Small intestine (tissue), 7 donors: ENCODE measurements around the gene TMEM164. TPM values are rescaled to one million over a fixed set of nuclear protein-coding genes. Genes with fewer than 3 reads are reported as not detected.

Experiments used
- DNase-seq, 2 donors: peaks; one replicate each; pipeline versions ENCODE4 v3.0.0 to v3.0.0-alpha.2; 2013
- FAIRE-seq: peaks from 2 replicates; lab custom pipeline; 2012; peaks lifted over from hg19 to GRCh38; lab: Jason Lieb, UNC
- H3K27ac ChIP-seq, 3 donors: one replicate each; pipeline ENCODE4 v1.5.1; 2013; ENCODE audit warnings: low read length in 2 of 3, mild to moderate bottlenecking in 2 of 3, control low read depth in 1 of 3, inconsistent platforms in 1 of 3, low read depth in 1 of 3, moderate library complexity in 1 of 3
- H3K27me3 ChIP-seq, 3 donors: one replicate each; pipeline ENCODE4 v1.6.1; 2013; ENCODE audit warnings: low read length in 3 of 3, inconsistent platforms in 1 of 3; ENCODE audit not compliant: control insufficient read depth in 3 of 3, insufficient read depth in 3 of 3
- H3K36me3 ChIP-seq, 3 donors: one replicate each; pipeline ENCODE4 v1.6.1; 2013; ENCODE audit warnings: low read length in 3 of 3, inconsistent platforms in 1 of 3, low read depth in 1 of 3, mild to moderate bottlenecking in 1 of 3, moderate library complexity in 1 of 3; ENCODE audit not compliant: control insufficient read depth in 3 of 3, insufficient read depth in 2 of 3
- H3K4me1 ChIP-seq, 3 donors: one replicate each; pipeline ENCODE4 v1.6.1; 2013; ENCODE audit warnings: low read length in 2 of 3, inconsistent platforms in 1 of 3, low read depth in 1 of 3, mild to moderate bottlenecking in 1 of 3, moderate library complexity in 1 of 3; ENCODE audit not compliant: control insufficient read depth in 3 of 3, insufficient read depth in 2 of 3
- H3K4me3 ChIP-seq, 3 donors: one replicate each; pipeline ENCODE4 v1.5.1; 2013; ENCODE audit warnings: low read length in 3 of 3, control low read depth in 1 of 3, inconsistent platforms in 1 of 3, low read depth in 1 of 3, mild to moderate bottlenecking in 1 of 3, moderate library complexity in 1 of 3
- H3K9me3 ChIP-seq, 2 donors: one replicate each; pipeline ENCODE4 v1.6.1; 2013; ENCODE audit warnings: low read depth in 1 of 2, low read length in 1 of 2; ENCODE audit not compliant: control insufficient read depth in 2 of 2, insufficient read depth in 1 of 2
- WGBS, 3 donors: extraction: QIAGEN DNeasy Blood & Tissue Kit; methylation state at CpG; one replicate each; pipeline ENCODE4 v1.1.7; 2013; 5-methylcytosine and 5-hydroxymethylcytosine counted together
- polyA plus RNA-seq, 4 donors: library from polyadenylated mRNA; stranded (reverse) in 3 of 4; unstranded in 1 of 4; fragments of 200-250 nt in 3 of 4; fragments of 120-200 nt in 1 of 4; gene quantifications; one replicate each; pipeline versions ENCODE4 v1.2.1 to v1.2.3, GENCODE V29; 2013
- donor health status: healthy with polysubstance abuse.
- donor health status: control.
- donor health status: control.
- donor health status: Bipolar disorder and iron deficiency.
- donor health status: healthy.

The TMEM164 gene
- polyA plus RNA-seq, 4 donors: 17.0 to 64.6 (median 22.2) TPM

DNA sequence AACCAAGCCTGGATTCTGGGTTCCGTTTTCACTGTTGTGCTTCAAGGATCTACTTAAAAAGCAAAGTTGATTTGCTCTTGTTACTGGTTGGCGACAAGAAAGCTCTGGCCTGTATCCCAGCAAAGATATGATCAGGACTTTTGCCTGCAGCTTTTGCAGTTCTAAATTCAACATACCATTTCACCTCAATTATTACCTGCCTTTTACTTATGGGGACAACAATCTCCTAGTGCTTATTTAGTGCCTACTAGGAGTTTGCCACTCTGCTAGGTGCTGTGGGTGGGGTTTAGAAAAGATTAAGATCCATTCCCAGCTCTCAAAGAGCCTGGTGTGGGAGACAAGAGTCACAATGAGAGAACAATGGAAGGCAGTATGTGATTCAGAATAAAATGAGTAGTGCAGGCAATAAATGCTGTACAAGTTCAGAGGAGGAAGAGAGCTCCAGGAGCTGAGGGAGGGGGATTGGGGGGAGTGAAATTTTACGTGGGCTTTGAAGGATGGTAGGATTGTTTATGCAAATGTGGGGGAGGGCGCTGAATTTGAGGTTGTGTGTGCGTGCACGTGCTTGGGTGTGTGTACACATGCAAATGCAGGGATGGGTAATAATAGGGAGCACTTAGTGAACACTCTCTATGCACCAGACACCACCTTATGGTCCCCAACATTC lies 5.0 kb upstream of the TMEM164 start:
- Histone ChIP-seq H3K9me3 (no peaks in the 10 kb centered on the region), H3K4me1 (peaks cover 0 to 3% (median 0%) of the 10 kb centered on the region in 3 donors), H3K36me3 (no peaks in the 10 kb centered on the region), H3K4me3 (no peak overlapping the region), H3K27ac (no peak overlapping the region), H3K27me3 (no peaks in the 10 kb centered on the region)
- FAIRE-seq (no peak), DNase-seq (no peak)
- 18 to 57% (median 44%) methylated on average over 6 of the region's 6 CpGs for WGBS, 3 donors

DNA sequence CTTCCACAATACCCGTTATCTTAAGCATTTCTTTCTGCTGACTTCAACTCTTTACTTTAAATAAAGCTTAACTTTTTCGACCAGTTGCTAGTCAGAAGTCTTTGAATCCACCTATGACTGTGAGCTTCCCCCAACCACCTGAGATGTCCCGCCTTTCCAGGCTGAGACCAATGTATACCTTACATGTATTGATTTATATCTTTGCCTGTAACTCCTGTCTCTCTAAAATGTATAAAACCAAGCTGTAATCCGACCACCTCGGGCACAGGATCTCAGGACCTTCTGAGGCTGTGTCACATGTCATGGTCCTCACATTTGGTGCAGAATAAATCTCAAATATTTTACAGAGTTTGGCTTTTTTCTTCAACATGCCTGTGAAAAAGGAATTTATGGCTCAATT lies 2.9 kb upstream of the TMEM164 start:
- Histone ChIP-seq H3K4me3 (no peak overlapping the region), H3K9me3 (no peaks in the 10 kb centered on the region), H3K36me3 (no peaks in the 10 kb centered on the region), H3K27me3 (no peaks in the 10 kb centered on the region), H3K27ac (no peak overlapping the region), H3K4me1 (peaks cover 0 to 3% (median 0%) of the 10 kb centered on the region in 3 donors)
- DNase-seq (no peak), FAIRE-seq (no peak)
- WGBS, 3 donors: 73 to 95% (median 87%) methylated on average over 5 of the region's 5 CpGs

DNA sequence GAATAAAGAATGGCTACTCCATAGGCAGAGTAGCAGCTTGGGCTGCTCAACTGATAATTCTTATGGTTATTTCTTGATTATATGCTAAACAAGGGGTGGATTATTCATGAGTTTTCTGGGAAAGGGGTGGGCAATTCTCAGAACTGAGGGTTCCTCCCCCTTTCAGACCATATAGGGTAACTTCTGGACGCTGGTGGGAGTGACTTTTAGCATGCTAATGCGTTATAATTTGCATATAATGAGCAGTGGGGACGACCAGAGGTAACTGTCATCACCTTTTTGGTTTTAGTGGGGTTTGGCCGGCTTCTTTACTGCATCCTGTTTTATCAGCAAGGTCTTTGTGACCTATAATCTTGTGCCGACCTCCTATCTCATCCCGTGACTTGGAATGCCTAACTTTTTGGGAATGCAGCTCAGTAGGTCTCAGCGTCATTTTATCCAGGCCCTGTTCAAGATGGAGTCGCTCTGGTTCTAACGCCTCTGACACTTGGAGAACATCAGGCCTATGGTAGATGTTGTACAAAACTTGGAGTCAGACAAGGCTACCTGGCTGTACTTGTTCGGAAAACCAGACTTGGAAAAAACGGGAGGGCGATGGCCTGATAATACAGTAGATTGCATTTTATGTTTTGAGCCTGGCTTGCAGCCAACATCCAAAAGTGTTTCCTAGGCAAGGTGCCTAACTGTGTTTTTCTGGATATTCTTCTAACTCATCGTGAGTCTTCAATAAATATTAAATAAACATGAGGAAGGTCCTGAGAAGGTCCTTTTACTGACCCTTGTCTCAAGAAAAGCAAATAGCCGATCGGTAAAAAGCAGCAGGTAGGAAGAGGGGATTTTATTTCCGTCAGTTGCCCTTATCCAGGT lies 1.8 kb upstream of the TMEM164 start:
- Histone ChIP-seq H3K4me3 (no peak overlapping the region), H3K36me3 (peaks cover 0 to 7% (median 0%) of the 10 kb centered on the region in 3 donors), H3K9me3 (no peaks in the 10 kb centered on the region), H3K4me1 (peaks cover 0 to 14% (median 3%) of the 10 kb centered on the region in 3 donors), H3K27ac (peak overlapping the region in 1 of 3 donors; percentile 44), H3K27me3 (no peaks in the 10 kb centered on the region)
- DNase-seq (no peak), FAIRE-seq (no peak)
- WGBS, 3 donors: 52 to 77% (median 59%) methylated on average over 16 of the region's 16 CpGs

DNA sequence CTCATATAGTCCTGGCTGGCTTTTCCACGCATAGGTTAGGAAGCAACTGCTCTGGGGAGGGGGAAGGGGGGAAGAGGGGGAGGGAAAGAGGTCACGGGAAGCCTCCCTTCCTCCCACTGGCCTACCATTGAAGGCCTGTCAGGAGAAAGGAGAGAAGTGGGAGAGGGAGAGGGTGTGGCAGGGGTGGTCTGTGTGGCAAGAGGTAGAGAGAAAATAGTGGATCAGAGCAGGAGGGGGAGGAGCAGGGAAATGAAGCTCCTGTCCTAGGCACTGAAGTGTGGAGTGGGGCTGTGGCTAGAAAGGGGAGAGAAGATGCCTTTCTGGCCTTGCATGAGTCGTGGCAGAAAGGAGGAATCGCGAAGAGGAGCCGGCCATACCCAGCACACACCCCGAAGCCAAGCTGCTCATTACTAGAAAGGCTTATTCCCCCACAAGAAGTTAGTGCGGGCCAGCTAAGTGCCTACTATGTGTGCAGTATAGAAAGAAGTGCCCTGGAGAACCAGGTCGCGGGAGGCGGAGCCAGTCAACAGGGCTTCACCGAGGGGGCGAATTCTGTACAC lies 1.1 kb upstream of the TMEM164 start:
- H3K27me3 ChIP-seq: no peaks in the 10 kb centered on the region
- no peak for DNase-seq
- 11 to 48% (median 27%) methylated on average over 10 to 13 of the region's 13 CpGs for WGBS, 3 donors
- peaks cover 0 to 7% (median 0%) of the 10 kb centered on the region in 3 donors for H3K36me3 ChIP-seq
- peak overlapping the region in 2 of 3 donors; percentile 44 to 90 for H3K27ac ChIP-seq
- no peak for FAIRE-seq
- peak overlapping the region in 2 of 3 donors; percentile 52 to 64 for H3K4me3 ChIP-seq
- H3K4me1 ChIP-seq: peaks cover 0 to 17% (median 8%) of the 10 kb centered on the region in 3 donors
- H3K9me3 ChIP-seq: no peaks in the 10 kb centered on the region

DNA sequence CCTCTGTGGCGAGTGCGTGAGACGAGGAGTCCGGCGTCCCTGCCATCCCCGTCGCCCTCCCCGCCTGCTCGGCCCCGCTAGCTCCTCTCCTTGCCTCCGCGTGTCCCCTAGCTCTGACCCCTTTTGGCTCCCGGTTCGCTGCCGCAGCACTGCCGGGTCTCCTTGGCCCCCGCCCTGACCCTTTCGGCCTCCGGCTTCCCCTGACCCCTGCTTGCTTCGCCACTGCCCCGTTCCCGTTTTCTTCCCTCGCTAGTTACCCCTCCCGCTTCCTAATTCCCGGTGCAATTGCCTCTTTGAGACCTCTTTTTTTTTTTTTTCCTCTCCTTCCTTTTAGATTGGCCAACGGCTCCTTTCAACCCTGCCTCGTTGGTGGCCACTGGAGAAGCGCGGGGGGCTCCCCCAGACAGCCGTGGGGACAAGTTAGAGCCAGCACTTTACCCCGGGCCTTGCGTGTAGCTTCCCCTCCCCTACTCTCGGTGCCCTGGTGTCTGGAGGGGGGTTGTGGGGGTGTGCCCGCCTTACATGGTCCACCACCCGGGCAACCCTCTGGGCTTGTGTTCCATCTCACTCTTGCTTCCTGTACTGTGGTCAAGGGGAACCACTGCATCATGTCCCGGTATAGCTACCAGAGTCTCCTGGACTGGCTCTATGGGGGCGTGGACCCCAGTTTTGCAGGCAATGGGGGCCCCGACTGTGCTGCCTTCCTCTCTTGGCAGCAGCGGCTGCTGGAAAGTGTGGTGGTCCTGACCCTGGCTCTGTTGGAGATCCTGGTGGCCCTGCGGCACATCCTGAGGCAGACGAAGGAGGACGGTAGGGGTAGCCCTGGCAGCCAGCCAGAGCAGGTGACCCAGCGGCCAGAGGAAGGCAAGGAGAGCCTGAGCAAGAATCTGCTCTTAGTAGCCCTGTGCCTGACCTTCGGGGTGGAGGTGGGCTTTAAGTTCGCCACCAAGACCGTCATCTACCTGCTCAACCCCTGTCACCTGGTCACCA lies 548 bp downstream of the TMEM164 start:
- H3K36me3 ChIP-seq: peaks cover 0 to 7% (median 0%) of the 10 kb centered on the region in 3 donors
- 9 to 46% (median 13%) methylated on average over 27 to 46 of the region's 46 CpGs for WGBS, 3 donors

DNA sequence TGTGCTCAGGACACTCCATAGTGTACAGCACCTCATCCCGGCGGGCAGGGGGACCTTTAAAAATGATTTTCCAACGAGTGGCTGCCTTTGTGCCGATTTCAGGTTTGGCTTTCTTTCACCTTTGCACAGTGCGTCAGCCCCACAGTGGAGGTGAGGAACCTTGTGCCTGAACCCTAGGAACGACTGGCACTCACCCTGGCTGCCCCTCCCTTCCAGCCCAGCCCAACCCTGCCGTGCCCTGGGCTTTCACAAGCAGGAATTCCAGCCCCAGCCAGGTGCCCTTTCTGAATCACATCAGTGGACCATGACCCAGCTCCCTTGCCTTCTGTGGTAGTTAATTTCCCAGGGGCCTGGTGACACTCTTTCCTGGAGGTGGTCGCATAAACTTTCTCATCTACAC lies 1.3 kb downstream of the TMEM164 start:
- Histone ChIP-seq H3K27me3 (no peaks in the 10 kb centered on the region), H3K4me1 (peaks cover 0 to 17% (median 15%) of the 10 kb centered on the region in 3 donors), H3K27ac (peak overlapping the region; percentile 88 to 90 (median 88)), H3K36me3 (peaks cover 0 to 7% (median 0%) of the 10 kb centered on the region in 3 donors), H3K4me3 (peak overlapping the region in 2 of 3 donors; percentile 64 to 85), H3K9me3 (no peaks in the 10 kb centered on the region)
- FAIRE-seq (no peak), DNase-seq (peak; percentile 80 to 90)
- WGBS, 3 donors: 22 to 57% (median 45%) methylated on average over 7 to 8 of the region's 8 CpGs

More for the DNA sequence above, 548 bp downstream of the TMEM164 start:
- no peak for FAIRE-seq
- H3K4me1 ChIP-seq: peaks cover 0 to 17% (median 15%) of the 10 kb centered on the region in 3 donors
- H3K27me3 ChIP-seq: no peaks in the 10 kb centered on the region
- H3K27ac ChIP-seq: peak overlapping the region; percentile 88 to 90 (median 88)
- no peaks in the 10 kb centered on the region for H3K9me3 ChIP-seq
- peak; percentile 26 to 47 for DNase-seq
- H3K4me3 ChIP-seq: peak overlapping the region; percentile 61 to 85 (median 64)

DNA sequence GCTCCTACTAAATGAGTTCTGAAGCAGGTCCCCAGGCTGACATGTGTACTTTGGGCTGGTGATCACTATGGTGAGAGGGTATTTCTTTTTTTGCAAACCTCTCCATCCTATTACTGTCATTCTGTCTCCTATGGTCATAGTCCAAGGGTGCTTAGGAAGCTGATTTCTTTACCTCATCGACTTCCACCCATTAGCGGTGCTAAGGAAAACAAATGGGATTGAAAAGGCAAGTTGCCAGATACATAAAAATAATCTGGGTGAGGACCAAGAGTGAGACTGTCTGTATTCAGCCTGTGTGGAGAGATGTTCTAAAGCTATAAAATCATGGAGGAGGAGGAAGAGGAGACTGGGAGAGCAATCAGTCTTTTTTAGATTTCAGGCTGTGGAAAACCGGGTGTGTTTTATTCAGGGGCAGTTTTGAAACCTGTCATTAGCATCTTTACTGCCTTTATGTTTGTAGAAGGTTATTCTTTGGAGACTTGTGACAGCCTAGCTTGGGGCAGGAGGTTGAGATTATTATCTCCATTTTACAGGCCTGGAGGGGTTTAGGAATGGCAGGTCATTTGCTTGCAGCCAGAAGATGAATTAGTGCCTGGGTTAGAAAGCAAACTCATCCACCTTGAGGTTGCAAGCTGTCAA lies 1.9 kb downstream of the TMEM164 start:
- H3K27me3 ChIP-seq: no peaks in the 10 kb centered on the region
- FAIRE-seq (no peak), DNase-seq (peak in 1 of 2 donors; percentile 61)
- peak overlapping the region; percentile 64 to 88 (median 85) for H3K27ac ChIP-seq
- WGBS, 3 donors: 26 to 43% (median 34%) methylated on average over 3 of the region's 3 CpGs
- no peaks in the 10 kb centered on the region for H3K9me3 ChIP-seq
- peaks cover 0 to 17% (median 15%) of the 10 kb centered on the region in 3 donors for H3K4me1 ChIP-seq
- H3K4me3 ChIP-seq: peak overlapping the region in 2 of 3 donors; percentile 3 to 35
- H3K36me3 ChIP-seq: peaks cover 0 to 7% (median 0%) of the 10 kb centered on the region in 3 donors
